Stimulated activated CD4-positive, alpha-beta T cell treated with anti-CD3 and anti-CD28 coated beads, Interleukin-4, amount 100 ng/mL, for 48 hours (primary cell): ENCODE data around the gene CDHR3.

Experiments
- DNase-seq, 2 donors: peaks; one replicate each; pipeline ENCODE4 v3.0.0-alpha.2; 2020; ENCODE audit warnings: low read depth in 2 of 2

The CDHR3 gene

DNA sequence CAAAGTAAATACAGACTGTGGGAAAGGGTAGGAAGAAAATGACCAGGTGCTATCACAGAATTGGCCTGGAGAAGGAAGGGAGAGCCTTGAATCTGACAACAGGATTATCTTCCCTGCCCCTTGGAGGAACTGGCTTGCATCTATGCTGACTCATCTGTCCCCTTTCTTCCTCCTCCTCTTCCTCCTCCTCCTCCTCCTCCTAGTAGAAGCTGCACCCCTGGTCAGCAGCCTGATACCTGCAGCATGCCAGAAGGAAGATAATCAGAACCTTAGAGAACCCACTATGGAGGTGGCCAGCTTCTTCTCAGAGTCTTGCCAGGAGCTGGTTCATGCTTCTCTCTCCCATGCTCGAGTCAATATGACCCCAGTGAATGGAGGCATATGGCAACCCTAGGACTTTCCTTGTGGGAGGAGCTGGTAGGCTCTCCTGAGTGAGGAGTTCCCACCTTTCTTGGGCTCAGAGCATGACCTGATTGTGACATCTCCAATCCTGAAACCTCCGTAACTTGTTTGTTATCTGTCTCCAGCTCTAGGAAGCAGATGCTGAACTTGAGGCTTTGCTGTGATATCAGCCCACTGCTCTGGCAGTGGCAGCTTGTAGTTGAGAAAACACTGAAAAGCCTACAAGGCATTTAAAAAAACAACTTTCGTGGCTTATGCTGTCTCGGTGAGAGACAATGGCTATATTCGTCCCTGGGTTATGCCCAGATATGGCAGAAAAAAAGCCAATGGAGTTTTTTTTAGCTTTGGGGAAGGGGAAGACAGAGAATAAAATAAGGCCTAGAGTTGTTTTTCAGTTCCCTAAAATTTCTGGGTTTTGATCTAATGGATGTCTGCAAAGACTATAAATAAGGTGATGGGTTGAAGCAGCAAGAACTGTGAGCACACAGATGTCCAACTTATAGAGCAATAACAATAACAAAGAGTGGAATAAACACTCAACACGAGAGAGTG, 60.6 kb downstream of the CDHR3 start:
- no peak for DNase-seq

DNA sequence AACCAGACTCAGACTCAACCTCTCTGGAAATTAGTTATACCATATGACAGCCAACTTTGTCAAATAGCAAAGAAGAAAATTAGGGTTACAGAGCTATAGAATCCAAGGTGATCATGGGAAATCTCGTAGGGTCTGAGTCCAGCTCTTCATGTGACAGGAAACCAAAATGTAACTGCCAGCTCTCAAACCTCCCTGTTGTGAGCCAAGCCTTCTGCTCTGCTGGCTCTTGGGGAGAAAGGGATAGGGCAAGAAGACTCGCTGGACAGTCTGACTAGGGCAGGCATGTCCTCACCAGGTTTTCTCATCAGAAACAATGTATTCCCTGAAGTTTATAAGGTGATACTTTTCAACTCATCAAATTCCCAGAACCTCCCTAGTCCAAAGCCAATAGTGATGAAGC, 63.0 kb downstream of the CDHR3 start:
- no peak for DNase-seq

DNA sequence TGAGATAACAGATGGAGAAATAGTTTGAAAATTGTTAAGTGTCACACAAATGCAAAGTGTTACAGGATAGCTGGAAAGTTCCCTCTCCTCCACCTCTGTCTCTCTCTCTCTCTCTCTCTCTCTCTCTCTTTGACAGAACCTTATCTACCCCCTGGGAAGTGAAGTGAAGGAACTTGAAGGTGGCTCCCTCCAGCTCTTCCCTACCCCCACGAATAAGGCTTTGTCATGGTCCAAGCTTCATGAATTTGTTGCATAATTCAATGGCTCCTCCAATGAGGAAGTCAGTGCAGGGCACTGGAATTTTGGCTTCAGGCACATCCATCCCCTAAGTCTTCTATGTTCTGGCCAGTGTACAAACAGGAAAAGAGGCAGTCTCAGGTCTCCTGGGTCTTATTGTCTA, 66.4 kb downstream of the CDHR3 start:
- DNase-seq, result no peak

DNA sequence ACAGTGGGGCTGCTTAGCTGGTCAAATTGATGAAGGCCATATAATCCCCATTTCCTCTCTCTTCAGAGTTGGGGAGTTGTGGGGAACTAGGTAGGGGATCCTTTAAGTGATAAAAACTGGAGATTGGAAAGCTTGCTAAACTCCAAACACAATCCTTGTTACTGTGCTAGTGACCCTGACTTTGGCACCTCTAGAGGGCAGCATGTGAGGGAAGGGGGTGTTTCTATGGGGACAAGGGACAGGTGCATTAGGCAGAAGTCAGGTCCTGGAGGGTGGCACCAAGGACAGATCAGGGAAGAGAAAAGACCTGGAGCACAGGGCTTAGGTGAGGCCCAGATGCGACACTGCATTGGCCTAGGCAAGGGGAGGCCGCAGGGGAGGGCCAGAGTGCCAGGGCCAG, 66.9 kb downstream of the CDHR3 start:
- DNase-seq, result no peak

DNA sequence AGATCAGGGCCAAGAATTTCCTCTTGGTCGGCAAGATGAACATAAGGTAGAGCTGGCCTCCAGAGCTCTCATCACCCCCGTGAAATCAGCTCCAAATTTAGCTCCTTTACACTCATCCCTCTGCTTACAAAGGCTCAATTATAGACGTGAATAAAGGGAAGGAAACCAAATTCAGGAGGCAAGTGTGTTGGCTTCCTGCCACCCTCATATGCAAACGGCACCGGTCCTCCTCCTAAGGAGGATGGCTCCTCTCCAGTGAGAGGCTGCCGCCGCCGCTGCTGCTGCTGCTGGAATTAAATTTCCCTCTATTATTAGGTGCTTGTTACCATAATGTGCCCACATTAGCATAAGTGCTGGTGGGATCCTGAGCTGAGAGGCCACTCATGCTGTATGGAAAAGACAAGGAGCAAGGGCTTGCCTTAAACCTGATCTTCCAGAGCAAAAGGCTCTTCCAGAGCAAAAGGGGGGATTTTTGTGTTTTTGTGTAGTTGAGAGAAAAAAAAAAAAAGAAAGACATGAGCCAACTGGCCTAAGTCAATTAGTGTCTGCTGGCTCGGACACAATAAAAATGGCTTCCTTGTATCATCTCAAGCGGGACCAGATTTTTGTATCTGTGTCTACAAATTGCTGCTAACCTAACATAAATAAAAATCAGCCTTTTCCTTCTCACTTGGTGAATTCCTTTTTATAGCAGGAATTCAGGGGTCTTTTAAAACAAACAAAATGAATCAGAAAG, 68.4 kb downstream of the CDHR3 start:
- no peak for DNase-seq

DNA sequence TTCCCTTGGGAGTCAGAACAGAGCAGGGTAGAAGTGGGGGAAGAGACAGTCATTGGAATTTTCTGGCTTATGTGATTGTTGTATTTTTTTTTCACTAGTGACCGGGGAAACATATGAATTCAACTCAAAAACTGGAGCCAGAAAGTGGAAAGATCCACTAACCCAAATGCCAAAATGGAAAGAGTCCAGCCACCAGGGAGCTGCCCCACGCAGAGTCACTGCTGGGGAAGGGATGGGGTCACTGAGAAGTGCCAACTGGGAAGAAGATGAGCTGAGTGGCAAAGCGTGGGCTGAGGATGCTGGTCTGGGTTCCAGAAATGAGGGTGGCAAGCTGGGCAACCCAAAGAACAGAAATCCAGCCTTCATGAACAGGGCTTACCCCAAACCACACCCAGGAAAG, 69.2 kb downstream of the CDHR3 start:
- DNase-seq, result no peak

DNA sequence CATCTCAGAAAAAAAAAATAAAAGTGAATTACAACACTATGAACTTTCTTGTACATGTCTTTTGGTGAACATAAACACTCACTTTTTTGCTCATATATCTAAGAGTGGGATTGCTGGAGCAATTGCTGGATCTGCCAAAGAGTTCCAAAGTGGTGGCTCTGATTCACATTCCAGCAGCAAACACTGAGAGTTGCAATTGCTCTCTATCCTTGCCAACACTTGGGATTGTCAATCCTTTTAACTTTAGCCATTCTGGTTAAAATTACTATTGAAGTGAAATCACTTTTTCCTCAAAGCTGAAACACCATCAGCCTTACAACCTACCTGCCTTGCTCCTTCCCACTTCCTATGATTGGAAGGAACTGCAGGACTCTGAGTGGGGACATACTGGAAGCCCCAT, 70.7 kb downstream of the CDHR3 start:
- DNase-seq, result no peak

DNA sequence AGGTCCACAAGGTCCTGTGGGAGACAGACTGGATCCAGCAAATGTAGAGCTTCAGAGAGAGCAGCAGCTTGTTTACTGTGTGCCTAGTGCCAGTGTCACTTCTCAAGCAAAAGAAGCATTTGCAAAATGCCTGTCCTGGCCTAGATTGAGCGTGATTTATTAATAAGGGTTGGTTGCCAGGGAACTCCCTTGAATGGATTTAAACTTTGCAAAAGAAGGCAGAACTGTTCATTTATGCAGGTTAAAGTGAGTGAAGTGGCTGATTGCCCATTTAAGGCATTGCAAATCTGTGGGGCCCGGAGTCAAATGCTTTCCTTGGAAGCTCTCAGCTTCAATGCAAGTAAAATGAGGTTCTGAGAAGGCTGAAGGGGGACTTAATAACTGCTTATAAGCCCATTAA, 71.3 kb downstream of the CDHR3 start:
- no peak for DNase-seq

DNA sequence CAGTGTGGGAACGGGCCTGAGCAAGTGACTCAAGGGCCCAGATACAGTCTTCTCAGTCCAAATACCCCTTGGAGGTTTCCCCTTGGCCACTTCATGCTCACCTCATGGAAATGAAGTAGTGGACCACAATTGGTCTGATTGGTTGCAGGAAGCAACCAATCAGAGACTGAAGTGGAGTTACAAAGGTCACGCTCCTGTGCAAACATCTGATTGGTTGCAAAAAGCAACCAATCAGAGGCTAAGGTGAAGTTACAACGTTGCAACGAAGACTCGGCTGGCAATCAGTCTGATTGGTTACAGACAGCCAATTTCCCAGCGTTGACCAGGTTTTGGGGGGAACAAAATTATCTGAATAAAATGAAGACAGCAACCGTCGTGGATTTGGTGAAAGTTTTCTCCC, 72.5 kb downstream of the CDHR3 start:
- no peak for DNase-seq

DNA sequence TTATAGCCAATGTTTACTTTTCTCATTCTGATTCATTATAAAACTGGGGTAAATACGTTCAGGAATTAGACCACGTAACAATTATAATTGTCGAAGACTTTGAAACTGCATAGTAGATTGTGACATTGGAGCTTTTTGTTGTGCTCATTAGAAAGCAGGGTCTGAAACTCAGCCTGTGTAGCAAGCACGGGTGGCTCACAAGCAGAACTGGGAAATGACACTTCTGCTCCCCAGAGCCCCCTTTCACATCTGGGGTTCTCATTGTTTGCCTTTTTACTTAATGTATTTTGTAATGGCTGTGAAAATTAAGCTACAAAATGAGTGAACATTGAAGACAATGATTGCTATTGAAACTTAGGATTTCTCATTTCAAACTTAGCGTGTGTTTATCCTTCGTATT, 72.9 kb downstream of the CDHR3 start:
- no peak for DNase-seq

DNA sequence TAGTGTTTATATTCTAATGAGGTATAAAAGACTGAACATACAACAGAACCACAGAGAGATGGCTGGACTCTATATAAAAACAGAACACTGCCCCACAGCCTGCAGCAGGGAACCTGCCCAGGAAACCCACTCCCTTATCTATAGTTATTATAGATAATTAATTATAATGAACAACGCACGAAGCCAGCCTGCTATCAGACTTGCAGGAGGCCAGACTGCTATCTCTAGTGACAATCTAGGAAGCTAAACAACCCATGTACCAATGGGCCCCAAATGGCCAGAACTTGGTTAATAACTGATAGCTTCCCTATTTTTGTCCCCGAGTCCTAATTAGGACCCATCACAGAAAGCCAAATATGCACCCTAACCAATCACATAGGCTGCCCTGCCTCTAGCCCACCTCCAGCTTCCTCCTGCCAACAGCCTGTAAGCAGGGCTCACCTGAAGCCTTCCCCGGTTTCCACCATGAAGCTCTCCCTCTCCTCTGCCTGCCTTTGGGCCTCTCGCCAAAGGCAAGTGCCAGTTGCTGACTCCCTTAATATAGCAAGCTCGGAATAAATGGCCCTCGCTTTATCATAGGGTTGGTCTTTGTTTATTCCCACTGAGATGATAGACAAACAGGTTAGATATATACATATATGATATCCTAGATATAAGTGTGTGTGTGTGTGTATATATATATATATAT, 74.6 kb downstream of the CDHR3 start:
- no peak for DNase-seq

DNA sequence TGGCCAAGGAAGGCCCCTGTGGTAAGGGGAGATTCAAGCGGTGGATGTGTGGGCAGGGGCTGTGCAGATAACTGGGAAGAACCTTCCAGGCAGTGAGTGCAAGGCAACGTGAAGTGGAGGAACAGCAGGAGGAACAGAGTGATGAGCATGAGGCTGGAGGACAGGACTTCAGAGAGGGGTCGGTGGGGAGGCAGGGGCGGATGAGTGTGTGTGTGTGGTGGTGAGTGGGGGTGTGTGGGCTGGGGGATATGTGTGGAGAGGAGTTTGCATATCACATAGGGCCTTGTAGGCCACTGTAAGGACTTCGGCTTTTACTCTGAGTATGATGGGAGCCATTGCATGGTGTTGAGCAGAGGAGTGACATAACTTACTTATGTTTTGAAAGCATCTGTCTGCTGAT, 75.2 kb downstream of the CDHR3 start:
- DNase-seq, result no peak

DNA sequence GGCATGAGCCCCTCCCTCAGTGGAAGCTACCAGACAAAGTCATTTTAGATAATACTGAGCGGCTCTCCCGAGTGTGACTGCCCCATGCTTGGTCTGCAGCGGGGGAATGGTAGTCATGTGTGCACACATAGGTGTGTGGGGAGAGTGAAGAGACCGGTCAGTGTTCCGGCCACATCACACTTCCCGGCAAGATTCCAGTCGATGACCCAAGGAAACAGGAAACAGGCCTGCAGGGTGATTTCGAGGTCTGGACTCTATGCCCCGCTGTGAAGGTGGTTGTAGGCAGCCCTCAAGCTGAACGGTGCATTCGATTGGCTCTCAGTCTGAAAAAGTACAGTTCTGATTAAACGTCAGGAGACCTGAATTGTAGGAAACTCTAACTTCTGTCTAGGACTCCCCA, 75.9 kb downstream of the CDHR3 start:
- no peak for DNase-seq

DNA sequence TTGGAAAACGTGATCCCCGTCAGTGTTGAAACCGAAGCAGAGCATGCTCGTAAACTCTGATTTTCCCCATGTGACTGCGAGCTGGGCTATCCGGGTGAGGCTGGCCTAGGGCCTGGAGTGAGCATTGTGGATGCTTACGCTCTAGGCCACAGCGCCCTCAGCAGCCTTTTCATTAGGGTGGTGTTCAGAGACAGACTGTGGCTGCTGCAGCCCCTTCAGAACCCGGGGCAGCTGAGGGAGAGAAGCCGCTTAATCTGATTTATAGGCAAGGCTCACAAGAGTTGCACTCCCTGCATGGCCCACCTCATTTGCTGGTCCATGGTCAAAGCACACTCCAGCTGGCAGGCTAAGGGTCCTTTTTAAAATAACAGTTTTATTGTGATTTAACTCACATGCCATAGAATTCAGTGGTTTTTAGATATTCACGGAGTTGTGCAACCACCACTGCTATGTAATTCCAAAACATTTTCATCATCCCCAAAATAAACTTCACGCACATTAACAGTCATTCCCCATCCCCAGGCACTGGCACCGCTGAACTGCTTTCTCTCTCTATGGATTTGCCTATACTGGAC, 76.5 kb downstream of the CDHR3 start:
- no peak for DNase-seq

DNA sequence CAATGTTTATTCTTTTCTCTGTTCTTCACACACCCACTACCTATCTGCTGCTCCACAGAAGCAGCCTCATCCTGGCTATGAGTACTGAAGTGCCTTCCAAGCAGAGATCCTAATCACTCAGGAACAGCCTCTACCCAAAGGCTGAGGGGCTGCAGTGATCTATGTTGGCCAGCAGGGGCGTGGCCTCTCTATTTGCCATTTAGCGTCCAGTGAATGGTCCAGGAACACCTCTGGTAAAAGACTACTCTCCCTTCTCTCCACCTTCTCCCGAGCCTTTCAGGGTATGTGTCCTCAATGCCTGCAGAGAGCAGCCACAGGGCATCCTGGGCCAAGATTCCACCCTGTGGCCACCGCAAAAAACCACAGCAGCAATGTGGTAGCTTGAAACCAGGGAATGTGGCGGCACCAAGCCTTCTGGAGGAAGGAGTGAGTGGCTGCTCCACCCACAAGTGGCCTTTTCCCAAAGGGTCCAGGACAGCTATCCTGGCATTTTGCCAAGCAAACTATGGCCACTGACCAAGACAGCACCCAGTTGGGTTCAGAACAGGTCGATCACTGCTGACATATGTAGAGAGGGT, 78.2 kb downstream of the CDHR3 start:
- peak; percentile 16 to 21 for DNase-seq

DNA sequence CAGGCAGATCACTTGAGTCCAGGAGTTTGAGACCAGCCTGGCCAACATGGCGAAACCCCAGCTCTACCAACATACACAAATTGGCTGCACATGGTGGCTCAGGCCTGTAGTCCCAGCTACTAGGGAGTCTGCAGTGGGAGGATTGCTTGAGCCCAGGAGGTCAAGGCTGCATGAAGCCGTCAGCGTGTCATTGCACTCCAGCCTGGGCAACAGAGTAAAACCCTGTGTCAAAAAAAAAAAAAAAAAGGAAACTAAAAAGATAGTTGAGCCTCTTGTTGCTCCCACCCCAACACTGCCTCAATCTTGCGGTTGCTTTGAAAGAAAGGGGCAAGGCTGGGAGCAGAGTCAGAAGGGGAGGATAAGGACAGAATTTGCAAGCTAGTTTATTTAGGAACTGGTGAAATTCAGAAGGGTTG, 79.1 kb downstream of the CDHR3 start:
- no peak for DNase-seq

DNA sequence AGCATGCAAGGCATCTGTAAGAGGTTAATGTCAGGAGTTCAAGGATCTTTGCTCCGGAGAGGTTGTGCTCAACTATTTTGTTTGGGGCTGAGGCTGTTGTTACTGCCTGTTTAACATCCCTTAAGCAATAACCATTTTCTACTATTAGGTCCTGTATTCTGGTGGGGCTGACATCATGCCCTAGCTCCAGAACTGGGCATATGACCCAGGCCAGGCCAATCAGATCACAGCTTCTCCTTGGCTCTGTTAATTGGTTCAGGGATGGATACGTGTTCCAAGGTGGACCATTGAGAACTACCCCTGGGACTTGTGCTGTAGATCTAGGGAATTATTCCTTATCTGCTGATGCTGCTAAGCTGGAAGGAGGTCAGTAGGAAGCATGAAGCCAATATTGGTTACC, 82.1 kb downstream of the CDHR3 start:
- no peak for DNase-seq

DNA sequence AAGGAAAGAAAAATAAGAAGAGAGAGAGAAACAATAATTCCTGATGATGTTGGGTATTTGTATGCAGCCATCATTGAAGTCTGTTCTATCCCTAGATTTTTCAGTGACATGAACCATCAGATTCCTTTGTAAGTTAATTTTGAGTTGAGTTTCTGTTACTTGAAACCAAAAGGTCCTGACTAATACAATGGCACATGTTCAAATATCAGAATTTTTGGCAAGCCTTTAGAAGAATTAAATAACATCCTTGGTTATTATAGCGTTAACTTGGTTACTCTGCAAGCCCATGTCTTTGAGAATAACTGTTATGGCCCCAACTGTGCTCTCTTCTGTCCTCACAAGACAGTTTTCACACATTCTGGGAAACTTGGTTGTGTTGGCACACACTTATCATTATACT, 82.5 kb downstream of the CDHR3 start:
- no peak for DNase-seq

DNA sequence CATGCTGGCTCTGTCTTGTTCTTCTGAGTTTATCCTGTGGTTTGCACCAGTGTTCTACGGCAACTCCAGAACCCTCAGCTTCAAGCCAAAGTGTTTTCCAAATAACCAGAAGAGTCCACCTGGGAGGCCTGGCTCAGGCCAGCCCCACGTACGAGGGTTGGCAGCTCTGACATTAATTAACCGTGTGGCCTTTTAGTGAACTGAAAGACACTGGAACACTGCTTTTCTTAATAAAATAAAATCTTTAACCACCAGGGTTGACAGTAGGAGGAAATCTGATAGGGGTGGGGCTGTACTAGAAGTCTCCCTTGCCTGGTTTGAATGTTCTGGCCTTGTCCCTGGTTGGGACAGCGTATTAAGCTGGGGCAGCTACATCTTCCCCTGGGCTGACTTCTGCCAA, 84.1 kb downstream of the CDHR3 start:
- no peak for DNase-seq

DNA sequence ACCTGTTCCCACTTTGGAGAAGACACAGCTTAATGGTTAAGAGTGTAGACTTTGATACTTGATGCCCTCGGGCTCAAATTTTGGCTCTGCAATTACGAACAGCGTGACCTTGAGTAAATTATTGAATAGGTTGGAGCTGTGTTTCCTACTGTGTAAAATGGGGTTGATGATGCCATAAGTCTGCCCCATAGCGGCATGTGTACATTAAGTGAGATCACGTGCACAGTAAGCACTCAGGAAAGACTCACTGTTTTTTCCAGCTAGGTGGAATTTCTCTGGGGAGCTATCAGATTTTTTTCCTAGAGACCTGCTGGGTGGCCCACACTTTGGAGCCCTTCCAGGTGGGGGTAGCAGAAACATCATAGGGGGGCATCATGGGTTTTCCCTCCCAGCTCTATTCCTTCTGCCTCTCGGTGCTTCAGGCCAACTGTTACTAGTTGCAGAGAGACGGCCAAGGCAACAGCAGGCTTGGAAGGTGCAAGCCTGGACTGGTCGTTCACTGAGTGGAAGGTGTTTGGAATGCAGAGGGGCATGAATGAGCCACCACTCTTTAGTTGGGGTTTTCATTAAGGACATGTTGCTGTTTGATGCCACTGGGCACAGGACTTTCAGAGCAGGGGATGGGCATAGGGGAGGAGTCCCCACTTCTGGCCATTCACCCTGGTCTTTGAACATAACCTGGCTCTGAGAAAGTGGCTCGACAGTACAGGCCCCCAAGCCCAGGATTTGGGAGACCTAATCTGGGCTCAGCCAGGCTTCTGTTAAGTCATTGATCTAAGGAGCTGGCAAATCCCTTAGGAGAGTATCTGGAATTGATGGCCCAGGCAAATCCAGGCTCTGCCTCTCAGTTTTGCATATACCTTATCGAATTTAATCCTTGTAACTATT, 85.0 kb downstream of the CDHR3 start:
- DNase-seq, result no peak

DNA sequence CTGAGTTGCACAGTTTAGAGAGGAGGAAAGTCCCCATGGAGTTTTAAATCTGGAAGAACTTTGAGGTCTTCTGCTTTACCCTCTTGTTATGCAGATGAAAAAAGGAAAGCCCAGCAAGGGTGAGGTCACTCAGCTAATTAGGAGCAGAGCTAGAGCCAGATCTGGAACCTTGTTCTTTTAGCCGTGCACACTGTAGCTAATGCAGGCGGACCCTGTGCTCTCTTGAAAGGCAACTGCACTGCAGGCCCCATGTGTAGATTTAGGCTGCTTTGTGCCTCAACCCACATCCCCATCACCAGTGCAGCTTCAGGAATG, 85.6 kb downstream of the CDHR3 start:
- no peak for DNase-seq
